Omental fat pad (tissue), 4 donors: ENCODE measurements around the gene THPO. TPM values are rescaled to one million over a fixed set of nuclear protein-coding genes. Genes with fewer than 3 reads are reported as not detected.

ENCODE experiments used
- ATAC-seq: fragments of 150-250 bp; one replicate; pipeline ENCODE4 v1.9.1; 2016; ENCODE audit warnings: mild to moderate bottlenecking, moderate library complexity; ENCODE audit not compliant: low FRiP score
- DNase-seq: peaks from one replicate; pipeline ENCODE4 v3.0.0-alpha.2; 2019; ENCODE audit warnings: low spot score
- CTCF ChIP-seq, 3 donors: fragments of 450-650 bp; IDR thresholded peaks; one replicate each; pipeline ENCODE4 v1.5.1; 2016 to 2017; ENCODE audit warnings: antibody characterized with exemption in 3 of 3, mild to moderate bottlenecking in 3 of 3, moderate library complexity in 2 of 3
- total RNA-seq, 4 donors: library from RNA; depleted of rRNA; stranded (reverse); fragments of >200 nt; gene quantifications; one replicate each; pipeline ENCODE4 v1.1.0, GENCODE V29; 2016

THPO gene
- total RNA-seq, 4 donors from 2014 or later, result 0.36 to 1.3 (median 0.94) TPM

GRCh38 chr3:184353546-184353941 lies 24.5 kb downstream of the THPO start:
- DNase-seq, result no peak
- no peak for ATAC-seq

GRCh38 chr3:184352897-184353545 lies 25.0 kb downstream of the THPO start:
- DNase-seq, result no peak
- no peak for TF ChIP-seq CTCF (IDR thresholded peaks at IDR 0.05)
- no peak for ATAC-seq

More at GRCh38 chr3:184353546-184353941, 24.5 kb downstream of the THPO start:
- TF ChIP-seq CTCF (IDR thresholded peaks at IDR 0.05), result no peak

DNA sequence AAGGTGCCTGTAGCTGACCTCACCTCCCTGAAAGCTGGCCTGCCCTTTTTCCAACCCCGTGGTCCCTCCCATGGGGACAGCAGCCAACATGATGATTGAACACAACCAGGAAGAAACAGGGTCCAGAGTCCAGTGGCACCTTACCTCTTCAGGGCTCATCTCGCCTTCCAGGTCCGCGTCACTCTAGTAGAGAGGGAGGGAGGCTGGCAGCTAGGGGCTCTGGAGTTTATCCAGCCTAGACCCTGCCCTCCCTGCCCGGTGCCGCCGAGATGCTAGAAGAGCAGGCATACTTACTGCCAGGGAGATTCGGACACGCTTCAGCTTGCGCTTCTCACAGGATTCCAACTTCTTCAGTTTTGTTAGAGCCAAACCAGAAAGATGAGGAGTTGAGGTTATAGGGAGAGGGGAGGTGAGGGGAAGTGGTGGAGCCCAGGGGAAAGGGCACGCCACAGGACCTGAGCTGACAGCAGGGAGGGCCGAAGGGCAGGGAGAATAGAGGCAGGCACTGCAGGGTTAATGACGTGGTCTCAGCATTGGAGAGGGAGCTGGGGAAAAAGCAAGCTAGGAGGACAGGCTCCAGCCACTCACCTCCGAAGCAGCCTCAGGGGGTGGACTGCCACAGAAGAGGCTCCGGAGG lies 25.7 kb downstream of the THPO start:
- ATAC-seq (peak; percentile 43), DNase-seq (no peak)
- no peak for TF ChIP-seq CTCF (IDR thresholded peaks at IDR 0.05)

DNA sequence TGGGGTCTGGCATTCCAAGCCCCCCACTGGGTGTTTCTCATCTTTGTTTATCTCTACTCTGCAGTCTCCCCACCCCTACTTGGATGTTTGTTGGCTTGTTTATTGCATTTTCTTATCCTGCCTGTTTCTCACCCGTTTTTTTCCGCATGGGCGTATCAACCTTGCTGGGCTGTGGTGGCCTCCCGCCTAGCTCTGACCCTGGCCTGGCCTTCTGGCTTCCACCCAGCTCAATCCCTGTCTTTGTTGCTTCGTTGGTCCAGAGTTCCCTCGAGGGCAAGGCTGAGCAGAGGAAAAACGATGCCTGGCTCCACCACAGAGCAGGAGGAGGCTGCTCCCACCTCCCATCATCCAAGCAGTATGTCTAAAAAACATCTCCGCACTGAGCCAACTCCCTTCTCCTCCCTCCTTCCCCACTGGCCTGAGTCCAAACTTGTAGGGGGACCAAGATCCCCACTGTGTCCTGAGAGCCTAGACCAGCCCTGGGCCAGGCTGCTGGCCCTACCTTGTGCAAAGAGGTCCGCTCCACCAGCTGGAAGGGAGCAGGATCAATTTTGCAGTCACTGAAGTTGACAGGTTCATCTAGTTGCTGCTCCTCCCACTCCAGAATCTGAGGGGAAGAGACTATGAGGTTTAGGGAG lies 26.4 kb downstream of the THPO start:
- ATAC-seq, result peak; percentile 1
- no peak for TF ChIP-seq CTCF (IDR thresholded peaks at IDR 0.05)
- DNase-seq, result no peak

GRCh38 chr3:184350618-184351017 lies 27.4 kb downstream of the THPO start:
- TF ChIP-seq CTCF (IDR thresholded peaks at IDR 0.05), result no peak
- DNase-seq, result no peak
- ATAC-seq, result no peak

DNA sequence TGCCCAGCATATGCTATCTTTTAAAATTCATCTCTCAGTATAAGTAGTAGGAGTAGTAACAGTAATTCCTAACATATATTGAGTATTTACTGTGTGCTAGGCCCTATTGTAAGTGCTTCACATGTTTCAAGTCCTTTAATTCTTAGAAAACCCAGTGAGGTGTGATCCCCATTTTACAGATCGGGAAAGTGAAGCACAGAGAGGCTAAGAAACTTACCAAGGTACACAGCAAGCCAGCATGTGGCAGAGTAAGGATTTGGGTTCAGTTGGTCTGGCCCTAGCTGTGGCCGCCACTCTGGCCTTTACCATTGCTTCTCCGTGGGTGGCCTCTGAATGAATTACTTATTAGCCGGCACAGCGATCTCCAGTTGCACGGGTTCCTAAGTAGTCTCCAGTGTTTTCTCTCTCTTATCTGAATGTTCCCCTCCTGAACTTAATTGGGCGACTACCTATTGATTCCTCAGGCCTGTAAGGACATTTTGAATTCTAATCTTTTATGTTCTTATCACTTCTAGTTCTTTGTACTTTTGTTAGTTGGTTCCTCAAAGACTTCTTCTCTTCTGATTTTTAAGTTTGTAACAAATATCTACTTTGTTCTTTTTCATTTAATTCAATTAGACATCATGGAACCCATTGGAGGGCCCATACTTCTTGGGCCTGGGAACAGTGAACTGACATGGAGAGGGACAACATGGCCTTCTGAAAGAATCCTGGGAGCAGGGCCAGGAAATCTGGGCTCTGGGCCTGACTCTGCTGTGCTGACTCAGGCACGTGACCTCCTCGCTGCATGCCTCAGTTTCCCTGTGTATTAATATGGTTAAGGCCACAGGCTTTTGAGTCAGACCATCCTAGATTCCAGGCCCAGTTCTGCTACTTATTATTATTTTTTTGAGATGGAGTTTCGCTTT lies 28.2 kb downstream of the THPO start:
- ATAC-seq (no peak), DNase-seq (no peak)
- TF ChIP-seq CTCF (IDR thresholded peaks at IDR 0.05), result no peak
